HL-60 (cell line): ENCODE measurements around the gene DHX15.

Experiments
- DNase-seq, 2 experiments: peaks; one replicate each; pipeline ENCODE4 v3.0.0-alpha.2; 2010 to 2020; ENCODE audit warnings: low read depth in 1 of 2, low spot score in 1 of 2
- H3K27ac ChIP-seq: fragments of 250-450 bp; sonication (Bioruptor Pico); replicated peaks from 2 replicates; pipeline ENCODE4 v1.5.1; 2020; ENCODE audit warnings: mild to moderate bottlenecking, moderate library complexity
- H3K27me3 ChIP-seq: fragments of 250-450 bp; sonication (Bioruptor Pico); 2 replicates; pipeline ENCODE4 v1.5.1; 2021; ENCODE audit warnings: mild to moderate bottlenecking, moderate library complexity; ENCODE audit not compliant: insufficient read depth, poor library complexity, severe bottlenecking
- H3K4me3 ChIP-seq: replicated peaks from 2 replicates; pipeline ENCODE4 v1.5.1; 2011; ENCODE audit warnings: mild to moderate bottlenecking, control low read depth, low read length; ENCODE audit not compliant: insufficient read depth
- CTCF ChIP-seq: IDR thresholded peaks from one replicate; pipeline ENCODE4 v1.5.1; 2011; ENCODE audit warnings: low read length, control low read depth, inconsistent platforms; ENCODE audit not compliant: insufficient read depth
- GABPA ChIP-seq: IDR thresholded peaks from 2 replicates; pipeline ENCODE4 v1.6.1; 2012; ENCODE audit warnings: low read depth
- POLR2AphosphoS5 ChIP-seq: IDR thresholded peaks from 2 replicates; pipeline ENCODE4 v1.6.1; 2012; ENCODE audit warnings: low read depth
- REST ChIP-seq: IDR thresholded peaks from 2 replicates; pipeline ENCODE4 v1.6.1; 2012; ENCODE audit warnings: low read depth; ENCODE audit not compliant: insufficient replicate concordance
- SPI1 ChIP-seq: IDR thresholded peaks from 2 replicates; pipeline ENCODE4 v1.6.1; 2012; ENCODE audit warnings: low read depth, mild to moderate bottlenecking, borderline replicate concordance

DHX15 gene

GRCh38 chr4:24547979-24548378 lies 36.4 kb downstream of the DHX15 start:
- no peak for DNase-seq
- Histone ChIP-seq H3K27me3 (no peaks in the 10 kb centered on the region), H3K27ac (no peak overlapping the region), H3K4me3 (no peak overlapping the region)
- no peak for TF ChIP-seq REST
- TF ChIP-seq SPI1 = no peak

DNA sequence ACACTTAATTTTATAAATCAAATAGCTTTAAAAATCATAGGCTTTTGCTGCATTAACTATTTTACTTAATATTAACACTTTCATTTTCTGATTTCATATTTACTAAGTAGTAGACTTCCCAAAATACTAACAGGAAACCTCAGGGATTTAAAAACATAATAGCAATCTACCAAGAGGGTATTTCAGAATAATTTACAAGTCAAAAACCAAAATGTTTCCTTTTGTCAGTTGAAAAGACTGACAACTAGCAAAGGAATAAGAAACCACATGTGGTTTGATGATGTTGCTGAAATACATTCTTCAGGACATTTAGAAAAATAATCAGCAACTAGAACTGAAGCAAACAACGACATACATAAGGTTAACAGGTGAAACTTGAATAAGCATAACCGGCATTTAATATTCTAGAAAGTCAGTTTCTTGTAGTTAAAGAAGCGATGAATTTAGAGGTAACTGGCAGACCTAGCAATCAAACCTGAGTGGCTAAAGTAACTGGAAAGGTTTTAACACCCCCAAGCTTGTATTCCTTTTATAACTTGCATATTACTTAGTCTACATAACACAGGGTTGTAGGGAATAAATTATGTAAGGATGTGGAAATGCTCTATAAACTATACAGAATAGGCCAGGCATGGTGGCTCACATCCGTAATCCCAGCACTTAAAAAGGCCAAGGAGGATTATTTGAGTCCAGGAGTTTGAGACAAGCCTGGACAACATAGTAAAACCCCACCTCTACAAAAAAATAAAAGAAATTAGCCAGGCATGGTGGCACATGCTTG lies 40.0 kb downstream of the DHX15 start:
- H3K27me3 ChIP-seq = no peaks in the 10 kb centered on the region
- TF ChIP-seq CTCF (no peak), POLR2AphosphoS5 (no peak), SPI1 (no peak), GABPA (no peak), REST (no peak)
- no peak overlapping the region for H3K4me3 ChIP-seq
- H3K27ac ChIP-seq = no peak overlapping the region
- no peak for DNase-seq

DNA sequence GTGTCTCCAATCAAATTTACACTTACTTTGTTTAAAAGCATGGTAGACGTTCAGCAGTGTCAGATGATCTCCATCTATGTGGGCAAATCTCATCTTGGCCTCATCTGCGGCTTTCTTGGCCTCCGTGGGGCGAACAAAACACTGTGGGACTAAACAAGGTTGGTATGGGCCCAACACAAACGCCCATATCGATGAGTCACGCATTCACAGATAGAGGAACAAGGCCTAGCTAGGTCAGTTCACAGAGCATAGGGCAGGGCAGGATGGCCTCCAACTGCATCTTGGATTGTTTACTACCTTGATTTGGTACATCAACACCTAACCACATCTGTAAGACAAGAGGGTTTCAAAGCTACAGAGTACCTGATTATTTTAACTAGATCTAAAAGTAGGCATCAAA lies 47.3 kb downstream of the DHX15 start:
- Histone ChIP-seq H3K27ac (no peak overlapping the region), H3K4me3 (no peak overlapping the region), H3K27me3 (no peaks in the 10 kb centered on the region)
- TF ChIP-seq SPI1 (no peak), REST (no peak), CTCF (no peak), POLR2AphosphoS5 (no peak)
- DNase-seq = no peak
